GM21723 (cell line): ENCODE measurements around the gene SVIL.
"Not testable (repeated sequence)": the region's sequence is repeated elsewhere in the genome, so short reads cannot be mapped to it uniquely, and the experiment has no call there.

Source experiments
- ATAC-seq: cut with Tn5 transposase; IDR thresholded peaks from one replicate; pipeline ENCODE4 v1.9.1; 2021; ENCODE audit warnings: mild to moderate bottlenecking, moderate library complexity; ENCODE audit not compliant: unreplicated experiment

Gene SVIL

DNA sequence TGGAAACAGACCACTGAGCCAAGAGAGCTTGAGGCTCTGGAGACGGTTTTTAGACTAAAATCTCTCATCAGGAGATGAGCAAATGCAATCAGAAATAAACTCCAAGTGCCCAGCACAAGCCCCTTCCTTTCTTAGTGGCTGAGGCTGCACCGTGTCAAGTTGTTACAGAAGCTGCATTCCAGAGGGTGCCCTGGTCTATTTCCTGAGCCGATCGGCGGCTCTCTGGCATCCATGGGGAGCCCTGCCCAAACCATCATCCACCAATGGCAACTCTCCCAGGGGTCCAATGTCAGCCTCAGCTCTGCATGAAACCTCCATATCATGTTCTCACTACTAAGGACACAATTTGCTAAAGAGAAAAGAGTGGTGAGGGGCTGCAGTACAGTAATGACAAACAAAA, 89.6 kb downstream of the SVIL start:
- ATAC-seq, result no peak

GRCh38 chr10:29543715-29544114, 91.1 kb downstream of the SVIL start:
- ATAC-seq, result no peak

- ATAC-seq, result no peak
These were observed 92.0 kb downstream of the SVIL start for GRCh38 chr10:29542723-29543122.

DNA sequence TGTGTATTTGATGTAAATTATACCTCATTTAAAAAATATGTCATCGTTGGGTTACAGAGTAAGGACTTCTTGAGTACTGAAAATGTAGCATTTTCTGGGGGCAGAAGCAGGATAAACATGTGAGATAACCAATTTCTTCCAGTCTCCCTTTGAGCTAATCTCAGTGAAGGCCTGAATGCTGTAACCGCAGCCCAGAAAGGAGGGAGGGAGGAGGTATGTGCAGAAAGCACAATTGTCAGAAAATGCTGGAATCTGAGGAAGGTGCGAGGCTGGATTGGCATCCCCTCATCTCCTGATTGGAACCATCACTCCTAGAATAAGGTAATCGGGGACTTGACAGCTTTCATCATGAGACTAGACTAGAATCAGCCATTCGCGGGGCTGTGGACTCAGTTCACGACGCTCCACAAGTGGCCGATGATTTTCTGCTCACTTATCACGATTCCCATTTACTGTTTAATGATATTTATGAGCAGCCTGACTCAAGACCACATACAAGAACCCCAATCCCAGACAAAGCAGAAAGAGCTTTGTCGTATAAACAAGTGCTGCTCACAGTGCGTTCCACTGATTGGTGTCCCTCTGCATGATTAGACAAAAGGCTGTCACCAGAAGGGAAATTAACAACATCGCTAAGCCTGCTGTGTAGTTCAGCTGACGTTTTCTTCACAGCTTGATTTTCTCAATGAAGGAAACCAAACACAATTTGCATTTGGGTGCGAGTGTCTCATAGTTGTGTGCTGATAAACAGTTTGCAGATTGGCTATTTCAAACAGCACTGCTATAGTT, 93.2 kb downstream of the SVIL start:
- no peak for ATAC-seq

- ATAC-seq, result no peak
These were observed 94.8 kb downstream of the SVIL start for GRCh38 chr10:29540016-29540415.

GRCh38 chr10:29539412-29539811, 95.4 kb downstream of the SVIL start:
- ATAC-seq, result no peak

DNA sequence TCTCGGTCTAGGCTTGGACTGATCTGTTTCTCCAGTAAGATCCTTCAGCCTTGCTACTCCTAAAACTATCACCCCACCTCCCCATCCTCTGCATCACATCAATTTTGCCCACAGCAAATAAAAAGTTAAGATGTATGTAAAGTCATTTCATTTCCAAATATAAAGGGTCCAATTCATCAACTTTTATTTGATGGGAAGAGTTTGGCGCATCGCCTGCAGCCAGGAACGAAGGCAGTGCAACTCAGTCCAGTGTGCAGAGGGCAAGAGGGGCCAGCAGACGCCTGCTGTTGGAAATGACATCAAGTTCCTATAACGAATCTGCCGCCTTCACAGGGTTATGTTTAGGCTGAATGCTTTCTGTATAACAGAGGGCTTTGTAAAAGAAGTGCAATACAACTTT, 97.0 kb downstream of the SVIL start:
- ATAC-seq, result no peak

DNA sequence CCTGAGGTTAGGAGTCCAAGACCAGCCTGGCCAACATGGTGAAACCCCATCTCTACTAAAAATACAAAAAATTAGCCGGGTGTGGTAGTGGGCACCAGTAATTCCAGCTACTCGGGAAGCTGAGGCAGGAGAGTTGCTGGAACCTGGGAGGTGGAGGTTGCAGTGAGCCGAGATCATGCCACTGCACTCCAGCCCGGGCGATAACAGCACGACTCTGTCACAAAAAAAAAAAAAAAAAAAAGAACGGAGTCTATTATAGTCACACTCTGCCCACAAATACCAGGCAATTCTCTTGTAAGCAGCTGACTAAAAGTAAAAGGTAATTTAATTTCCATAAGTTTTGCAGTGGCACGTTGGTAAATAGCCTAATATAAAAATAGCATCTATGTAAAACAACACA, 98.1 kb downstream of the SVIL start:
- ATAC-seq, result not testable (repeated sequence)

DNA sequence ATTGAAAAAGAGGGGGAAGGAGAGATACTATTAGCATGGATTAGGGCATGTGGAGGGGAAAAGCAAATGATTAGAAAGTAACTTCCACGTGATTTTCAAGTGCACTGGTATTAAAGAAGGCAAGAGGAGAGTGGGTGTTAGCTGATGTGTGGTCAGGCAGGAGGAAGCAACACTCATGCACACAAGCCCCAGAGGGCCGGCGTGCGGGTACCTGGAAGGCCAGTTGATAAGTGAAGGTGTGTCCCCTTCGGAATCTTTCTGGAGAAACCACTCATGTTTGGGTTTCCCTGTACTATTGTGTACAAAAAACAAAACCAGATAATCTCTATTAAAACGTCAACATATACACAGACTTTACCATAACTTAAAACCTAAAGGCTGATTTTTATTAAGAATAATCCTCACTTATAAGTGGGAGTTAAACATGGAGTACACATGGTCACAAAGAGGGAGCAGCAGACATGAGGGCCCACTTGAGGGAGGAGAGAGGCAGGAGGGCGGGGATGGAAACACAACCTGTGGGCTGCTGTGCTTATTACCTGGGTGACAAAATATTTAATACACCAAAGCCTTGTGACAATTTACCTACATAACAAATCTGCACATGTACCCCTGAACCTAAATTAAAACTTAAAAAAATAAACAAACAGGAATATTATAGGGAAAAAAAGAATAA, 98.9 kb downstream of the SVIL start:
- ATAC-seq, result no peak

GRCh38 chr10:29535012-29535777, 99.6 kb downstream of the SVIL start:
- ATAC-seq, result no peak

DNA sequence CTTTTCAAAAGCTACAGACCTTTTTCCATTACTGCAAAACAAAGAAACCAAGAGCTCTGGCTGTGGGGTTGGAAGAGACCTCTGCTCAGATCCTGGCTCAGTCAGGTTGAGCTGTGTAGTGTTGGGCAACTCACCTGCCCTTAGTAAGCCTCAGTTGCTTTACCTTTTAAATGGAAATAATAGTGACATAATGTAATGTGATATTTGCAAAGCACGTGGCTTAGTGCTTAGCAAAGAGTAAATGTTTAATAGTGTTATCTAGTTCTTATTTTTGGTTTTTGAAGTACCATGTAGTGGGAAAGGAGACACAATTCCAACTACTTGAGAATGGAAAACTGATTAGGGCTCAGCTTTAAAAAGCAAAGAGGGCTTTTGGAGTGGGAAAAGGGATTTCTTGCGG, 100.2 kb downstream of the SVIL start:
- no peak for ATAC-seq

GRCh38 chr10:29533696-29534285, 101.0 kb downstream of the SVIL start:
- ATAC-seq, result no peak

DNA sequence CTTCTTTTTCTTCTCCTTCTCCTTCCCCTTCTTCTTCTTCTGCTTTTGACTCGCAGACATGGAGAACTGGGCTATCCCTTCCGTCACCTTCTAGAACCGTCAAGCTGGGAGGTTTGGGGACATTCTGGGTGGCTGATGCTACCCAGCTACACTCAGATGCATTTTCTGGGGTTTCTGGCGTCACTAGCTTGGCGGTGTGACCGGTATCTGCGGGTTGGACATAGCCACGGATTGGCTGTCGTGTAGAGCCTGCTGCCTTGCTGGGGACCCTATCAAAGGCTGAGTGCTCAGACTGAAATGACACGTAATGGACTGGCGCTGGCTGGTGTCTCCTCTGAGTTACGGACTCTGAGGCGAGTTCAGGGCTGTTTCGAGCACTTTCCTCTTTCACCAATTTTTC, 101.7 kb downstream of the SVIL start:
- ATAC-seq, result no peak

DNA sequence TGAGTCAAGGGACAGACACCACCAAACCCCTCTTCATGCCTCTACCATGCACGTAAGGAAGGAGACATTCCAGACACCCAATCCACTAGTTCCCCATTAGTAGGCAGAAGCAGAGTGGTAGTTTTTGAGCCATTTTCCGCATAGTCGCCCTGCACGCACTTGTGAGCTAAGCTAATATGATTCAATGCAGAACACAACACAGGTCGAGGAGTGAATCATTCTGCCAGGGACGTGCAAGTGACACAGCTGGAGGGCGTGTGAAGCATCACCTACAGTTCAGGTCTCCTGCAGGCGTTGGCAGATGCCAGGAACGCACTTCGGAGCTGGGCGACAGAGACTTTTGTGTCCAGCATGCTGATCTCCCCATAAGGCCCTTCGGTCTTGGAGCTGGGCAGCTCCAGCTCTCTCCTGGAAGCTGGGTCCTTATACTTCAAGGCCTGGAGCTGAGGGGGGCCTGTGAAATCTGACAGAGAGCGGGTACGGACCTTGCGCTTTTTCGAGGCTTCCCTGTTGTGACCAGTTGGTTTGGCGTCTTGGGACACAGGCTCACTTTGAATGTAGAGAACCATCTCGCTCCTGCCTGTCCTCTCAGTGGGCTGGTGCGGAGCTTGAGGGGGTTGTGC, 102.4 kb downstream of the SVIL start:
- no peak for ATAC-seq

DNA sequence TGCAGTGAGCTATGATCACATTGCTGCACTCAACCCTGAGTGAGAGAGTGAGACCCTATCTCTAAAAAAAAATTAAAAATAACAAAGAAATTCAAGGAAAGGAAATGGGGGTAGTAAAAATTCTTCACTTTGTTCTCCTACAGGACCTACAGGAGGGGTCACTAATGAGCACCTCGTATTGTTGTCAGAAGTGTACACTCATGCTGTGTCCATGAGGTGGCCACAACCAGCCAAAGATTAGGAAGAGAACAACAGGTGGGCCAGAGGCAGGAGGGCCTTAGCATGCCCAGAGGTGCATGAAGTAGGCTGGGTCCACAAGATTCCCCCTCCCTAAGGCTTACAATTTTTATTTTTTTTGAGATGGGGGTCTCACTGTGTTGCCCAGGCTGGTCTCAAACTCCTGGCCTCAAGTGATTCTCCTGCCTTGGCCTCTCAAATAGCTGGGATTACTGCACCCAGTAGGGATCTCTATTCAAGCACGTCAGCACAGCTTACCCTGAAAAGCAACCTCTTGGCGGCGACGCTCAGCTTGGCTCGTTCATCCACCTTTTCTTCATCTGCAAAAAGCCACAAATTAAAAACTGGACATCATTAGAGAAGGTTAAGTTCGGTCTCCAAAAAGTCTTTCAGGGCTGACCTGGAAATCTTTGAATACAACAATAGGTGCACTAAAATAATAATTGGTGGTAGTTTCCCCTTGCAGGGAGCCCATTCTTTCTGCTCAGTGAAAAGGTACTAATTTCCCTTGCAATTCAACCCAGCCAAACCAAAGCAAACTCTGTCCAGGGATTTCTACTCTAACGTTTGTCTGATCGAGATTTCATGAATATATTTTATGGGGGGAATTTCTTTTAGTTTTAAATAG, 104.4 kb downstream of the SVIL start:
- no peak for ATAC-seq

DNA sequence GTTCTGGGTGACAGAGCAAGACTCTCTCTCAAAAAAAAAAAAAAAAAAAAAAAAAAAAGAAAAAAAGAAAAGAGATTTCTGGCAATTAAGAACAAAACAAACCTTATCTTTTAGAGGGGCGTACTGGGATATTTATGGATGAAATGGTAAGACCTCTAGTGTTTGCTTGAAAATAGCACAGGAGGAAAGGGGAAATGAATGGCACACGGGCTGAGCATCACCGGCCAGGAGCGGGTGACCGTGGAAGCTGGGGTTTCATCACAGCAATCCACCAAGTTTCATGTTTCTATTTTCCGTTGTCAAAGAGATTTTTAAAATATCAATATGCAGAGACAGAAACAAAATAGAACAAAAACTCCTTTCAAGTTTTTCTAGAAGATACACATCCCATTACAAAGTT, 105.6 kb downstream of the SVIL start:
- ATAC-seq, result no peak

GRCh38 chr10:29525762-29526161, 109.0 kb downstream of the SVIL start:
- ATAC-seq, result no peak

DNA sequence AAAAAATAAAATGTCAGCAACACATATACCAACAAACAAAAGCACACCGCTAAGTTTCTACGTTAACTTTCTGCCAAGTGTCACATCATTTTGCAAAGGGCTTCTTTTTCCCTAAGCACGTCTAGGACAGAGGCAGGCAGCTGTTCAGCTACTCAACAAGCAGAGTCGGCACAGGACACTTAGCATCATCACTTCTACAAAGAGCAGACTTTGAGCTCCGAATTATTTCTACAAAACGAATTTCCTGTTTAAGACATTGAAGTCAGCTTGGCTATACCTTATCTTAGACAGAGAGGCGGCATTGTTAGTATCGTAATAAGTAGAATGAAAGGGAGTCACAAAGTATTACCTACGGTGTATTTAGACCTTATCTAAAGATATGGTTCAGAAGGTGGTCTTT, 110.1 kb downstream of the SVIL start:
- no peak for ATAC-seq

DNA sequence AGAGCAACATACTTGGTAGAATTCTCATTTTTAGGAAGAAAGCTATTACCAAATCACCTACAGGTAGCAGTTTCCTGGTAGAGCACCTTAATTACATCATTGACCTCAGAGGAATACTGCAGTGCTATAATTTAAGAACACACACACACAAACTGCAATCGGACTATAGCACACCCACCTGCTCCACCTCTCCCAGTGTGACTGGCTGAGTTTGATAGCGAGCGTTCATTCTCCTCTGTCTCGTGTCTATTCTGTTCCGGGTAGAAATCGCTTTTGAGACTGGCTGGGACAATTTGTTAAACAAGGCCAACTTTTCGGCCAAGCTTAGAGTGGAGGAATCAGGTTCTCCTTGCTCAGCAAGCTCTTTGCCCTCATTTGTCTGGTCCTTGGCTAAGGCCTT, 110.5 kb downstream of the SVIL start:
- no peak for ATAC-seq

GRCh38 chr10:29522918-29523317, 111.9 kb downstream of the SVIL start:
- no peak for ATAC-seq
